Right atrium auricular region (tissue), 2 donors: Measurements from ENCODE around the gene MAD2L1BP. TPM values are rescaled to one million over a fixed set of nuclear protein-coding genes. Genes with fewer than 3 reads are reported as not detected.

ENCODE experiments used
- DNase-seq: peaks from one replicate; pipeline ENCODE4 v3.0.0-alpha.2; 2019; ENCODE audit warnings: low spot score
- H3K27ac ChIP-seq, 2 donors: fragments of 200-600 bp; sonication (generic); 1 replicate in 1 of 2; 2 replicates in 1 of 2; pipeline ENCODE4 v1.5.1; 2016 to 2019
- H3K27me3 ChIP-seq, 2 donors: fragments of 200-600 bp; sonication (generic); one replicate each; pipeline versions ENCODE4 v1.5.1 to v1.6.0; 2017 to 2019
- H3K36me3 ChIP-seq: fragments of 200-600 bp; sonication (generic); one replicate; pipeline ENCODE4 v1.5.1; 2016
- H3K4me1 ChIP-seq, 2 donors: fragments of 200-600 bp; sonication (generic); one replicate each; pipeline versions ENCODE4 v1.5.1 to v1.6.0; 2017 to 2019
- H3K4me3 ChIP-seq, 2 donors: fragments of 200-600 bp; sonication (generic); 1 replicate in 1 of 2; 2 replicates in 1 of 2; pipeline ENCODE4 v1.5.1; 2017 to 2019; ENCODE audit warnings: mild to moderate bottlenecking in 1 of 2, moderate library complexity in 1 of 2
- H3K9me3 ChIP-seq, 2 donors: fragments of 200-600 bp; sonication (generic); one replicate each; pipeline ENCODE4 v1.5.1; 2019
- total RNA-seq, 2 donors: library from RNA; depleted of rRNA; stranded (reverse); fragments of >200 nt; gene quantifications; one replicate each; pipeline ENCODE4 v1.1.0, GENCODE V29; 2016
- TF ChIP-seq, protein P1 (sequence below), 2 donors: fragments of 200-600 bp; sonication (generic); IDR thresholded peaks; one replicate each; pipeline ENCODE4 v1.5.1; 2019; ENCODE audit warnings: antibody characterized with exemption in 2 of 2

Gene MAD2L1BP
- total RNA-seq, 2 donors from 2014 or later, result 22.8 to 28.2 TPM

DNA sequence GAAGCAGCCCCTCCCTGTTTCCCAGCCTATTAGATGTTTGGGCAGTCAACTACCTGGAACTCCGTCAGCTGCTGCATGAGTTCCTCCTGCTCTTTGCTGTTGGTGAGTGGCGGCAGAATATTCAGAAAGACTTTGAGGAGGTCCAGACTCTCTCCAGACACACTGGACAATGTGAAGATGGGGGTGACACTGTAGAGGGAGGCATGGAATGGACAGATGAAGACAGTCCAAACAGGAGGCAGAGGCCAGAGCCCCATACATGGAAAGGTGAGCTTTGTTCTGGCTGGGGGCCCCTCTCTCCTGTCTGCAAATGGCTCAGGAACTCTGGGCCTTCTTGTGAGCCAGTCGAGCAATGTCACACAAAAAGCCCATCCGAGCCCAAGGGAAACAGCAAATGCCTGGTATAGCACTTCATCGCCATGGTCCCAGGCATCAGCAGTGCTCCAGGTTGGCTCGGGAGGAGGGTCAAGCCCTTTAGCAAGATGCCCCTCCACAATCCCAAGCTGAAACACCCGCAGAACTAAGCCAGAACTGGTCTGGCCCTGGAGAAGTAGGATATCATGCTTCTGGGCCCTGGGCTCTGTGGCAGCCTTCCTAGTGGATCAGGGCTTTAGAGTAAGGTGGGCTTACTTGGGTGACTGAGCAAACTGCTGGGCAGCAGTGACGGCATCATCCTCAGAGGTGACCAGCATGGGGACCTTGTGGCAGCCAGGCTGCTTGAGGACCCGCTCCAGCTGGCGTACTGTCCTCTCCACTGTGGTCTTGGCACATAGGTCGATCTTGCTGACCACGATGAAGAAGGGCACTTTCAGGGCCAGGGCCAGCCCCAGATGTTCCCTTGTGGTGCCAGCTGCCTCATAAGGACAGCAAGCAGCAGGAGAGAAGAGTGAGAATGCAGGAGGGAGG, 11.5 kb upstream of the MAD2L1BP start:
- Histone ChIP-seq H3K4me3 (no peak overlapping the region), H3K27ac (no peak overlapping the region), H3K36me3 (peaks cover 62% of the 10 kb centered on the region), H3K27me3 (no peaks in the 10 kb centered on the region), H3K4me1 (peaks cover 0 to 25% of the 10 kb centered on the region in 2 donors), H3K9me3 (no peaks in the 10 kb centered on the region)
- TF ChIP-seq, protein P1, sequence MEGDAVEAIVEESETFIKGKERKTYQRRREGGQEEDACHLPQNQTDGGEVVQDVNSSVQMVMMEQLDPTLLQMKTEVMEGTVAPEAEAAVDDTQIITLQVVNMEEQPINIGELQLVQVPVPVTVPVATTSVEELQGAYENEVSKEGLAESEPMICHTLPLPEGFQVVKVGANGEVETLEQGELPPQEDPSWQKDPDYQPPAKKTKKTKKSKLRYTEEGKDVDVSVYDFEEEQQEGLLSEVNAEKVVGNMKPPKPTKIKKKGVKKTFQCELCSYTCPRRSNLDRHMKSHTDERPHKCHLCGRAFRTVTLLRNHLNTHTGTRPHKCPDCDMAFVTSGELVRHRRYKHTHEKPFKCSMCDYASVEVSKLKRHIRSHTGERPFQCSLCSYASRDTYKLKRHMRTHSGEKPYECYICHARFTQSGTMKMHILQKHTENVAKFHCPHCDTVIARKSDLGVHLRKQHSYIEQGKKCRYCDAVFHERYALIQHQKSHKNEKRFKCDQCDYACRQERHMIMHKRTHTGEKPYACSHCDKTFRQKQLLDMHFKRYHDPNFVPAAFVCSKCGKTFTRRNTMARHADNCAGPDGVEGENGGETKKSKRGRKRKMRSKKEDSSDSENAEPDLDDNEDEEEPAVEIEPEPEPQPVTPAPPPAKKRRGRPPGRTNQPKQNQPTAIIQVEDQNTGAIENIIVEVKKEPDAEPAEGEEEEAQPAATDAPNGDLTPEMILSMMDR (IDR thresholded peaks at IDR 0.05), result no peak
- no peak for DNase-seq

DNA sequence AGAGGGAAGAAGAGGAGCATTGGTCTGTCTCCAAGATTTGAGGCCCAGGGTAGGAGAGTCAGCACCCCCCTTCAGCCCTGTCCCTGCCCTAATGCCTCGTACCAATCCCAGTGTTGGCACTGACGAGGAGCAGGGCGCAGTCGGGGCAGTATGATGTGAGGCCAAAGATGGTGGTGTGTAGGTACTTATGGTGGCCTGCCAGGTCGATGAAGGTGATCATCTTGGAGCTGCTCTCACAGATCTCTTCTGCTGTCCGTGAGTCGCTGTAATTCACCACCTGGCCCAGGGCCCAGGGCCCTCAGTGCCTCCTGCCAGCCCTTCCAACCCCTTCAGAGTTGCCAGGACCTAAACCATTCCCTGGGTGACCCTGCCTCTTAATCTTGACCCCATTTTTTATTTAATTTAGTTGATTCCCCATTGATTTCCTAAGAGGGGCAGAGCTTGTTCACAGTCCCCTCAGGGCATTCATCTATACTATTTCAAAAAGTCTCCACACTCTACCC, 10.8 kb upstream of the MAD2L1BP start:
- Histone ChIP-seq H3K9me3 (no peaks in the 10 kb centered on the region), H3K27ac (no peak overlapping the region), H3K36me3 (peaks cover 62% of the 10 kb centered on the region), H3K27me3 (no peaks in the 10 kb centered on the region), H3K4me3 (no peak overlapping the region), H3K4me1 (peaks cover 0 to 25% of the 10 kb centered on the region in 2 donors)
- DNase-seq, result no peak
- TF ChIP-seq, protein P1 (IDR thresholded peaks at IDR 0.05), result no peak

DNA sequence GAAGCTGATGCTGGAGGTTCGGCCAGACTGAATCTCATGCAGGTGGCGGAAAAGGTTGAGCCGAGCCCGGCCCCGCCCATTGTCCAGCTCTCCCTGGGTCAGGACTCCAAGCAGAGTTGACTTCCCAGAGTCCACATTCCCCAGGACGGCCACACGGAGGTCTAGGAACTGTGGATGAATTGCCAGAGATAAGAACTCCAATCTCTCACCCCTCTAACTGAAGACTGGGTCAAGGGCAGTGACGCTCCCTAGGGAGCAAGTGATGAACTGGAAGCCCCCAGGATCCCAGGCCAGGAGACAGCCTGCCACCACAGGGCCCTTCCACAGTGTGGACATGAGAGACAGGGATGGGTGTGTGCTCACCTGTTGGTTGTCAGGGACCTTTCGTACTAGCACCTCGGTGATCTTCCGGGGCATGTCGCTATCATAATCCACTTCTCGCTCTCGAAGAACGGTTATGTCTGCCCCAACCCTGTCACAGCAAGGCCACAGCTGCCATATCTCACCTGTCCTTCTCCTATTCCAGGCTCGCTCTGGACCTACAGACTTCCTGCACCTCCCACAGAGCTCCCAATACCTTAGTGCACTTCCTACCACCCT, 10.1 kb upstream of the MAD2L1BP start:
- Histone ChIP-seq H3K36me3 (peaks cover 56% of the 10 kb centered on the region), H3K4me3 (no peak overlapping the region), H3K27ac (no peak overlapping the region), H3K27me3 (no peaks in the 10 kb centered on the region), H3K9me3 (no peaks in the 10 kb centered on the region), H3K4me1 (peaks cover 0 to 29% of the 10 kb centered on the region in 2 donors)
- no peak for DNase-seq
- TF ChIP-seq, protein P1 (IDR thresholded peaks at IDR 0.05), result no peak

DNA sequence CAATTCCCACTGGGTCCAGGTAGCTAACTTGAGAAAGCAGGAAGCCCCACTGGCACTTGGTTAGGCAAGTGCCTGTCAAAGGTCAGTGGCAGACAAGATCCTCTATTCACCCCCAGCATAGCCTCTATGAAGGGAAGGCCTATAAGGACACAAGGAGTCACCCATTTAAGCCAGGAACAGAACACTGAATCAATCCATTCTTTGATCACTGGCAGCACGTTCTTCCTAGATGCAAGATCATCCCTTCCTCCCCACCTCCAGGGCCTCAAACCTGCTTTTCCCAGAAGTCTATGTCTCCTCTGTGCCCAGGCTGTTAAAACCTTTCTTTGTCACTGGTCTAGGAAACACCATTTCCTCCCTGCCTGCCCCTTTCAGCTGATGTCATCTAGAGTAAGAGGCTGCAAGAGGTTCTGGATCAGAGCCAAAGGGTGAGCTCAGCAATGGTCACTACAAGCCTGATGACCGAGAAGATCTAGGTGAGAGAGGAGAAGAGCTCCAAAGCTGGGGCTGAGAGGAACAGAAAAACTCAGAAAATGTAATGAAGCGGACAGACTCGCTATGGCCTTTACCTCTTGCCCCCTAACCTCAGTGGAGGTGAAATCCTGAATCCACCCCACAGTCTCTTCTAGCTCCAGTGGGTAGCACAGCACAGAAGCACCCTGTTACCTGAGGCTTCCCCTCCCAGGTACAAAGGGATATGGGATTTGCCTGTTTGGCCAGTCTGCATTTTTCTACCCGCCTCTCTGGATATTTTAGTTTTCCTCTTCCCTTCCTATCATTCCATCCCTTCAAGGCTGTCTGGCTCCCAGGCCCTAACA, 8.4 kb upstream of the MAD2L1BP start:
- H3K9me3 ChIP-seq, result no peaks in the 10 kb centered on the region
- TF ChIP-seq, protein P1 (IDR thresholded peaks at IDR 0.05), result no peak
- peaks cover 38% of the 10 kb centered on the region for H3K36me3 ChIP-seq
- peak; percentile 94 for DNase-seq
- no peaks in the 10 kb centered on the region for H3K27me3 ChIP-seq
- H3K4me3 ChIP-seq, result no peak overlapping the region
- peaks cover 0 to 30% of the 10 kb centered on the region in 2 donors for H3K4me1 ChIP-seq
- H3K27ac ChIP-seq, result peak overlapping the region; percentile 98

DNA sequence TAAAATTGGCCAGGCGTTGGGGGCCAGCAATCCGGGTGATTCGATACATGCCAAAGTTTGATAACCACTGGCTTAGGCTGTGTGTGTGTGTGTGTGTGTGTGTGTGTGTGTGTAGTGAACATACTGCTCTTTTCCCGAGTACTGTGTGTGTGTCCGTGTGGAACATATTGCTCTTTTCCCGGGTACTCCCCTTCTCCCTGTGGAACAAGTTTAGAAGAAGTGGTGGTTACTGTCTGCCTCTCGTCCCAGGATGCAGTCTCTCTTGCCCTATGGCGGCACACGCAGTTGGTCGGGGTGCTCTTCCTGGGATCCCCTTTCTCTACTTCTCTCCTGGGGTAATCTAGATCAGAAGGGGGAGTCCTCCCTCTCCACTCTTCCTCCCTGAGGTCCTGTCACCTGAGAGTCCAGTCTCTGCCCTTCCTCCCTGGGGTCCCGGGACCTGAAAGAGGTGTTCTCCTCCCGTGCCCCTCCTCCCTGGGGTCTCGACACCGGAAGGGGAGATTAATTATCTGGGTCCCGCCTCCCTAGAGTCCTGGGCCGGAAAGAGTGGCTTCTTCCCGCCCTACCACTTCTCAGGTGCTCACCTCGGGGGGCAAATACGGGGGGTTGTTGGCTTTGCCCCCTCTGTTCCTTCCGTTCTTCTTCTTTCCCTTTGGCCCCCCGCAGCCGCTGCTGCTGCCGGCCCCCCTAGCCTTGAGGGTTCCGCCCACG, 7.1 kb upstream of the MAD2L1BP start:
- H3K27me3 ChIP-seq, result no peaks in the 10 kb centered on the region
- H3K27ac ChIP-seq, result peak overlapping the region; percentile 98
- DNase-seq, result no peak
- no peaks in the 10 kb centered on the region for H3K9me3 ChIP-seq
- peaks cover 25% of the 10 kb centered on the region for H3K36me3 ChIP-seq
- peaks cover 0 to 30% of the 10 kb centered on the region in 2 donors for H3K4me1 ChIP-seq
- TF ChIP-seq, protein P1 (IDR thresholded peaks at IDR 0.05), result no peak
- H3K4me3 ChIP-seq, result peak overlapping the region; percentile 91 to 99
